ENCODE measurements around the gene PPP1R9A. TPM values are rescaled to one million over a fixed set of nuclear protein-coding genes. Genes with fewer than 3 reads are reported as not detected.

Gene PPP1R9A
- polyA plus RNA-seq, 3 donors = not detected

- Histone ChIP-seq H2AFZ (ENCODE audit: insufficient read depth, low read depth, low read length, poor library complexity, severe bottlenecking) (no peak overlapping the region), H3K4me2 (replicated peaks; ENCODE audit: extremely low read depth, low read length, poor library complexity, severe bottlenecking) (no peak overlapping the region), H3K27ac (ENCODE audit: low read depth in 1 of 2, low read length in 2 of 2) (no peak overlapping the region), H3K9ac (ENCODE audit: insufficient read depth, low read length, poor library complexity, severe bottlenecking) (no peak overlapping the region), H3K79me2 (ENCODE audit: insufficient read depth, low read length) (no peaks in the 10 kb centered on the region), H4K20me1 (ENCODE audit: insufficient read depth, low read length) (no peaks in the 10 kb centered on the region), H3K4me1 (ENCODE audit: control insufficient read depth in 1 of 2, insufficient read depth in 2 of 2, low read length in 2 of 2) (no peaks in the 10 kb centered on the region), H3K36me3 (replicated peaks in 1 of 2; ENCODE audit: control insufficient read depth in 1 of 2, insufficient read depth in 2 of 2, low read length in 2 of 2) (no peaks in the 10 kb centered on the region), H3K27me3 (ENCODE audit: control insufficient read depth in 2 of 2, insufficient read depth in 2 of 2, low read length in 2 of 2) (no peaks in the 10 kb centered on the region), H3K9me3 (replicated peaks in 1 of 2; ENCODE audit: control insufficient read depth in 1 of 2, insufficient read depth in 1 of 2, low read length in 2 of 2) (no peaks in the 10 kb centered on the region), H3K4me3 (replicated peaks in 1 of 3; ENCODE audit: low read depth in 2 of 3, low read length in 3 of 3) (no peak overlapping the region)
- peaks cover 0 to 5% (median 0%) of the 10 kb centered on the region in 7 donors for H3K9me3 Mint-ChIP-seq
- H3K27ac Mint-ChIP-seq = no peak overlapping the region
- WGBS (ENCODE audit: insufficient coverage) = no CpG with 5 or more reads among the region's 1 CpG
- DNase-seq = no peak
- no peak for TF ChIP-seq CTCF (IDR thresholded peaks at IDR 0.05)
- intact Hi-C loops (cut with micrococcal nuclease) = no loop called here
- no peak overlapping the region for H3K4me3 Mint-ChIP-seq
- no peaks in the 10 kb centered on the region for H3K27me3 Mint-ChIP-seq (ENCODE audit: low read depth in 3 of 3)
- no peaks in the 10 kb centered on the region for H3K36me3 Mint-ChIP-seq
- no peaks in the 10 kb centered on the region for H3K4me1 Mint-ChIP-seq
Measured at GRCh38 chr7:94949532-94949931, 42.1 kb downstream of the PPP1R9A start.

GRCh38 chr7:94955807-94956206 lies 48.4 kb downstream of the PPP1R9A start:
- H4K20me1 ChIP-seq (ENCODE audit: insufficient read depth, low read length) = no peaks in the 10 kb centered on the region
- no peaks in the 10 kb centered on the region for H3K79me2 ChIP-seq (ENCODE audit: insufficient read depth, low read length)
- H3K9ac ChIP-seq (ENCODE audit: insufficient read depth, low read length, poor library complexity, severe bottlenecking) = no peak overlapping the region
- H3K27ac Mint-ChIP-seq = no peak overlapping the region
- no peak overlapping the region for H3K27ac ChIP-seq (ENCODE audit: low read depth in 1 of 2, low read length in 2 of 2)
- intact Hi-C loops (cut with micrococcal nuclease) = no loop called here
- H3K4me3 Mint-ChIP-seq = no peak overlapping the region
- no peak for DNase-seq
- peaks cover 0 to 2% (median 0%) of the 10 kb centered on the region in 3 donors for H3K27me3 Mint-ChIP-seq (ENCODE audit: low read depth in 3 of 3)
- H3K36me3 ChIP-seq (replicated peaks in 1 of 2; ENCODE audit: control insufficient read depth in 1 of 2, insufficient read depth in 2 of 2, low read length in 2 of 2) = no peaks in the 10 kb centered on the region
- no peaks in the 10 kb centered on the region for H3K9me3 ChIP-seq (replicated peaks in 1 of 2; ENCODE audit: control insufficient read depth in 1 of 2, insufficient read depth in 1 of 2, low read length in 2 of 2)
- H3K4me1 Mint-ChIP-seq = no peaks in the 10 kb centered on the region
- no peaks in the 10 kb centered on the region for H3K27me3 ChIP-seq (ENCODE audit: control insufficient read depth in 2 of 2, insufficient read depth in 2 of 2, low read length in 2 of 2)
- 85% methylated on average over 2 of the region's 3 CpGs for WGBS (ENCODE audit: insufficient coverage)
- no peaks in the 10 kb centered on the region for H3K4me1 ChIP-seq (ENCODE audit: control insufficient read depth in 1 of 2, insufficient read depth in 2 of 2, low read length in 2 of 2)
- no peak overlapping the region for H3K4me2 ChIP-seq (replicated peaks; ENCODE audit: extremely low read depth, low read length, poor library complexity, severe bottlenecking)
- H3K36me3 Mint-ChIP-seq = no peaks in the 10 kb centered on the region
- H3K9me3 Mint-ChIP-seq = peaks cover 0 to 6% (median 0%) of the 10 kb centered on the region in 7 donors
- H2AFZ ChIP-seq (ENCODE audit: insufficient read depth, low read depth, low read length, poor library complexity, severe bottlenecking) = no peak overlapping the region
- no peak overlapping the region for H3K4me3 ChIP-seq (replicated peaks in 1 of 3; ENCODE audit: low read depth in 2 of 3, low read length in 3 of 3)
- TF ChIP-seq CTCF (IDR thresholded peaks at IDR 0.05) = no peak
